Activated CD8-positive, alpha-beta memory T cell treated with anti-CD3 and anti-CD28 coated beads, Interleukin-2, amount 50 U/mL, for 4 hours (primary cell): ENCODE data around the gene IL1B.
"Not testable (repeated sequence)": the region's sequence is repeated elsewhere in the genome, so short reads cannot be mapped to it uniquely, and the experiment has no call there.

Experiments used
- DNase-seq: peaks from one replicate; pipeline ENCODE4 v3.0.0-alpha.2; 2020

Gene IL1B

GRCh38 chr2:112849956-112850355 is 13.4 kb upstream of the IL1B start:
- DNase-seq = no peak

- no peak for DNase-seq
Measured at GRCh38 chr2:112848833-112849232, 12.3 kb upstream of the IL1B start.

GRCh38 chr2:112846031-112846430 is 9.5 kb upstream of the IL1B start:
- DNase-seq = no peak

GRCh38 chr2:112843836-112844235 is 7.3 kb upstream of the IL1B start:
- DNase-seq = no peak

GRCh38 chr2:112843288-112843687 is 6.7 kb upstream of the IL1B start:
- no peak for DNase-seq

GRCh38 chr2:112841295-112842044 is 4.9 kb upstream of the IL1B start:
- no peak for DNase-seq

GRCh38 chr2:112840068-112840445 is 3.5 kb upstream of the IL1B start:
- no peak for DNase-seq

- DNase-seq = no peak
Measured at GRCh38 chr2:112839407-112840067, 3.0 kb upstream of the IL1B start.

GRCh38 chr2:112836163-112836560 is 417 bp downstream of the IL1B start:
- no peak for DNase-seq

GRCh38 chr2:112835536-112836162 is 930 bp downstream of the IL1B start:
- DNase-seq = no peak

- DNase-seq = no peak
Measured at GRCh38 chr2:112835061-112835501, 1.5 kb downstream of the IL1B start.

- DNase-seq = no peak
Measured at GRCh38 chr2:112834396-112835037, 2.1 kb downstream of the IL1B start.

GRCh38 chr2:112833976-112834375 is 2.6 kb downstream of the IL1B start:
- no peak for DNase-seq

- DNase-seq = not testable (repeated sequence)
Measured at GRCh38 chr2:112833639-112833931, 3.0 kb downstream of the IL1B start.

GRCh38 chr2:112832841-112833638 is 3.5 kb downstream of the IL1B start:
- DNase-seq = no peak

GRCh38 chr2:112831946-112832840 is 4.4 kb downstream of the IL1B start:
- no peak for DNase-seq

GRCh38 chr2:112831513-112831845 is 5.1 kb downstream of the IL1B start:
- DNase-seq = no peak

- DNase-seq = no peak
Measured at GRCh38 chr2:112830682-112831512, 5.7 kb downstream of the IL1B start.

- no peak for DNase-seq
Measured at GRCh38 chr2:112829961-112830681, 6.5 kb downstream of the IL1B start.
